Keratinocyte (primary cell): Measurements from ENCODE around the gene ZSWIM3. TPM values are rescaled to one million over a fixed set of nuclear protein-coding genes. Genes with fewer than 3 reads are reported as not detected.

Experiments
- DNase-seq: peaks from one replicate; pipeline ENCODE4 v3.0.0-alpha.2; 2011; ENCODE audit warnings: low read depth, missing footprints, low spot score
- FAIRE-seq: peaks from 2 replicates; lab custom pipeline; 2011; peaks lifted over from hg19 to GRCh38; lab: Jason Lieb, UNC
- H2AFZ ChIP-seq: 2 replicates; pipeline ENCODE4 v1.6.0; 2012; ENCODE audit warnings: low read length, control low read depth, inconsistent platforms; ENCODE audit not compliant: control insufficient read depth
- H3K27ac ChIP-seq: 2 replicates; pipeline ENCODE4 v1.5.1; 2011; ENCODE audit warnings: low read length; ENCODE audit not compliant: control insufficient read depth, insufficient read depth
- H3K27me3 ChIP-seq: 3 replicates; pipeline ENCODE4 v1.6.0; 2011; ENCODE audit warnings: low read length; ENCODE audit not compliant: control insufficient read depth, insufficient read depth; ENCODE audit errors: extremely low read depth
- H3K36me3 ChIP-seq, 2 experiments: 2 replicates in 1 of 2; 3 replicates in 1 of 2; pipeline ENCODE4 v1.5.1; 2011; ENCODE audit warnings: low read length in 2 of 2, mild to moderate bottlenecking in 1 of 2; ENCODE audit not compliant: control insufficient read depth in 2 of 2, insufficient read depth in 2 of 2; ENCODE audit errors: extremely low read depth in 1 of 2
- H3K4me1 ChIP-seq: 3 replicates; pipeline ENCODE4 v1.5.1; 2011; ENCODE audit warnings: low read length; ENCODE audit not compliant: control insufficient read depth, insufficient read depth; ENCODE audit errors: extremely low read depth
- H3K4me2 ChIP-seq: 3 replicates; pipeline ENCODE4 v1.6.0; 2011; ENCODE audit warnings: low read depth, low read length; ENCODE audit not compliant: control insufficient read depth, insufficient read depth; ENCODE audit errors: extremely low read depth
- H3K4me3 ChIP-seq, 3 experiments: fragments of 200-600 bp in 1 of 3; sonication (generic) in 1 of 3; 2 replicates in 2 of 3; 3 replicates in 1 of 3; pipeline ENCODE4 v1.5.1; 2011 to 2016; ENCODE audit warnings: low read length in 3 of 3, mild to moderate bottlenecking in 3 of 3, control low read depth in 2 of 3, inconsistent platforms in 1 of 3, low read depth in 1 of 3, mixed read lengths in 1 of 3, mixed run types in 1 of 3, moderate library complexity in 1 of 3; ENCODE audit not compliant: control insufficient read depth in 2 of 3, insufficient read depth in 2 of 3; ENCODE audit errors: extremely low read depth in 1 of 3
- H3K79me2 ChIP-seq: 2 replicates; pipeline ENCODE4 v1.6.0; 2012; ENCODE audit warnings: low read length; ENCODE audit not compliant: control insufficient read depth, insufficient read depth
- H3K9ac ChIP-seq: 3 replicates; pipeline ENCODE4 v1.6.0; 2011; ENCODE audit warnings: low read length; ENCODE audit not compliant: control insufficient read depth, insufficient read depth; ENCODE audit errors: extremely low read depth
- H3K9me1 ChIP-seq: 3 replicates; pipeline ENCODE4 v1.6.0; 2011; ENCODE audit warnings: low read length; ENCODE audit not compliant: control insufficient read depth, insufficient read depth; ENCODE audit errors: extremely low read depth
- H3K9me3 ChIP-seq: 2 replicates; pipeline ENCODE4 v1.5.1; 2012; ENCODE audit warnings: low read depth, low read length; ENCODE audit not compliant: control insufficient read depth
- H4K20me1 ChIP-seq: 3 replicates; pipeline ENCODE4 v1.6.0; 2011; ENCODE audit warnings: low read length; ENCODE audit not compliant: control insufficient read depth, insufficient read depth; ENCODE audit errors: extremely low read depth
- CTCF ChIP-seq, 3 experiments: IDR thresholded peaks in 1 of 3; conservative IDR thresholded peaks in 1 of 3; optimal IDR thresholded peaks in 1 of 3; 2 replicates in 2 of 3; 3 replicates in 1 of 3; pipeline versions ENCODE3 to v1.5.1; 2011; ENCODE audit warnings: low read length in 3 of 3, mild to moderate bottlenecking in 3 of 3, moderate library complexity in 2 of 3, control low read depth in 1 of 3, inconsistent platforms in 1 of 3; ENCODE audit not compliant: insufficient read depth in 2 of 3; ENCODE audit errors: extremely low read depth in 1 of 3
- EZH2 ChIP-seq: IDR thresholded peaks from one replicate; pipeline ENCODE4 v1.6.1; 2012; ENCODE audit warnings: inconsistent platforms, mild to moderate bottlenecking, low read length, moderate library complexity
- dilution Hi-C: fragments of 300-500 bp; cut with MboI; formaldehyde crosslinking; loops from one replicate; pipeline ENCODE4 v1.7.0; 2020; ENCODE audit warnings: low sequenced_read_pairs; ENCODE audit not compliant: extremely low pct_ligation_motif_present
- polyA plus RNA-seq, 5 experiments: library from polyadenylated mRNA; depleted of rRNA in 3 of 5; stranded (reverse) in 3 of 5; stranded (forward) in 1 of 5; unstranded in 1 of 5; fragments of >200 nt; gene quantifications; 1 replicate in 1 of 5; 2 replicates in 3 of 5; 3 replicates in 1 of 5; pipeline versions ENCODE4 v1.2.1 to v1.2.3, GENCODE V29; 2011 to 2012; ENCODE audit warnings: missing spikeins in 2 of 5, low read depth in 1 of 5, low replicate concordance in 1 of 5

Gene ZSWIM3
- polyA plus RNA-seq, 1 donor (not counting 4 experiments of a cell fraction or from before 2014, with no cell fraction given) = 2.0 TPM

GRCh38 chr20:45905505-45906079 lies 48.2 kb downstream of the ZSWIM3 start:
- H3K9me3 ChIP-seq = no peaks in the 10 kb centered on the region
- no peak overlapping the region for H3K4me3 ChIP-seq
- FAIRE-seq (no peak), DNase-seq (no peak)
- H3K4me1 ChIP-seq = peaks cover 13% of the 10 kb centered on the region
- H2AFZ ChIP-seq = no peak overlapping the region
- H3K36me3 ChIP-seq = peaks cover 7 to 22% of the 10 kb centered on the region in 2 experiments
- H3K9ac ChIP-seq = peak overlapping the region; percentile 34
- no peaks in the 10 kb centered on the region for H3K79me2 ChIP-seq
- no peaks in the 10 kb centered on the region for H3K27me3 ChIP-seq
- H3K4me2 ChIP-seq = peak overlapping the region; percentile 46
- no peaks in the 10 kb centered on the region for H4K20me1 ChIP-seq
- peak overlapping the region; percentile 62 for H3K27ac ChIP-seq
- H3K9me1 ChIP-seq = peaks cover 7% of the 10 kb centered on the region
- dilution Hi-C loops = no loop called here
- no peak for TF ChIP-seq EZH2
- TF ChIP-seq CTCF (optimal IDR thresholded peaks at IDR 0.05 in 1 of 3, IDR thresholded peaks at IDR 0.05 in 1 of 3, conservative IDR thresholded peaks at IDR 0.05 in 1 of 3; ENCODE audit: extremely low read depth in 1 of 3, insufficient read depth in 2 of 3, low read length in 3 of 3) = no peak

- DNase-seq (no peak), FAIRE-seq (no peak)
- no peaks in the 10 kb centered on the region for H3K27me3 ChIP-seq
- H4K20me1 ChIP-seq = no peaks in the 10 kb centered on the region
- H3K79me2 ChIP-seq = no peaks in the 10 kb centered on the region
- peaks cover 7 to 14% of the 10 kb centered on the region in 2 experiments for H3K36me3 ChIP-seq
- no peaks in the 10 kb centered on the region for H3K9me3 ChIP-seq
- H3K27ac ChIP-seq = no peak overlapping the region
- peaks cover 27% of the 10 kb centered on the region for H3K4me1 ChIP-seq
- H3K4me2 ChIP-seq = no peak overlapping the region
- dilution Hi-C loops = no loop called here
- H3K9me1 ChIP-seq = peaks cover 7% of the 10 kb centered on the region
- H2AFZ ChIP-seq = no peak overlapping the region
- TF ChIP-seq CTCF (optimal IDR thresholded peaks at IDR 0.05 in 1 of 3, IDR thresholded peaks at IDR 0.05 in 1 of 3, conservative IDR thresholded peaks at IDR 0.05 in 1 of 3; ENCODE audit: extremely low read depth in 1 of 3, insufficient read depth in 2 of 3, low read length in 3 of 3) = no peak
- H3K4me3 ChIP-seq = no peak overlapping the region
- no peak overlapping the region for H3K9ac ChIP-seq
These were observed 50.0 kb downstream of the ZSWIM3 start for GRCh38 chr20:45907219-45907948.
